Activated B cell treated with CpG ODN at 0.5 μM for 24 hours (primary cell): ENCODE results near the gene SLC6A17. TPM values are rescaled to one million over a fixed set of nuclear protein-coding genes. Genes with fewer than 3 reads are reported as not detected.

Experiments used
- ATAC-seq: fragments of 200-7000 bp; cut with Tn5 transposase; one replicate; pipeline ENCODE4 v1.10.0; 2021; ENCODE audit warnings: low read depth, mild to moderate bottlenecking, moderate library complexity
- CTCF ChIA-PET: fragments of 350-600 bp; sonication (Branson Sonifier 250); formaldehyde crosslinking; loops from one replicate; lab custom pipeline; 2021; ENCODE audit warnings: antibody characterized with exemption; lab: Charles Lee
- POLR2A ChIA-PET: fragments of 350-600 bp; sonication (Branson Sonifier 250); formaldehyde crosslinking; loops from one replicate; lab custom pipeline; 2021; ENCODE audit warnings: antibody characterized with exemption; lab: Charles Lee
- DNase-seq: peaks from one replicate; pipeline ENCODE4 v3.0.0; 2022
- H3K27ac Mint-ChIP-seq: one replicate; pipeline ENCODE4 v1.8.0; 2020; ENCODE audit warnings: mixed read lengths
- H3K27me3 Mint-ChIP-seq: one replicate; pipeline ENCODE4 v1.8.0; 2021; ENCODE audit warnings: mixed read lengths
- H3K36me3 Mint-ChIP-seq: one replicate; pipeline ENCODE4 v1.8.0; 2021; ENCODE audit warnings: low read depth, mixed read lengths
- H3K4me1 Mint-ChIP-seq: one replicate; pipeline ENCODE4 v1.8.0; 2021; ENCODE audit warnings: mixed read lengths
- H3K4me3 Mint-ChIP-seq: one replicate; pipeline ENCODE4 v1.8.0; 2020; ENCODE audit warnings: mild to moderate bottlenecking, mixed read lengths
- H3K9me3 Mint-ChIP-seq: one replicate; pipeline ENCODE4 v1.8.0; 2020; ENCODE audit warnings: mixed read lengths
- intact Hi-C: fragments of 100-400 bp; cut with micrococcal nuclease; formaldehyde crosslinking; loops from one replicate; pipeline ENCODE4 v1.15.1; 2024
- total RNA-seq: library from RNA; stranded (reverse); gene quantifications from 2 replicates; pipeline ENCODE4 v1.2.3, GENCODE V29; 2022
- TF ChIP-seq, protein P1 (sequence below): fragments of 200-600 bp; IDR thresholded peaks from one replicate; pipeline ENCODE4 v1.8.0; 2022; ENCODE audit warnings: antibody characterized with exemption, mild to moderate bottlenecking

SLC6A17 gene
- total RNA-seq, 1 donor from 2014 or later = not detected

GRCh38 chr1:110134050-110134595 lies 16.2 kb upstream of the SLC6A17 start:
- Mint-ChIP-seq H3K4me3 (no peak overlapping the region), H3K9me3 (no peaks in the 10 kb centered on the region), H3K27ac (no peak overlapping the region), H3K4me1 (peaks cover 10% of the 10 kb centered on the region), H3K36me3 (no peaks in the 10 kb centered on the region), H3K27me3 (peaks cover 53% of the 10 kb centered on the region)
- CTCF ChIA-PET = no interaction called here
- DNase-seq (no peak), ATAC-seq (no peak)
- POLR2A ChIA-PET = no interaction called here
- intact Hi-C loops = no loop called here
- TF ChIP-seq, protein P1, sequence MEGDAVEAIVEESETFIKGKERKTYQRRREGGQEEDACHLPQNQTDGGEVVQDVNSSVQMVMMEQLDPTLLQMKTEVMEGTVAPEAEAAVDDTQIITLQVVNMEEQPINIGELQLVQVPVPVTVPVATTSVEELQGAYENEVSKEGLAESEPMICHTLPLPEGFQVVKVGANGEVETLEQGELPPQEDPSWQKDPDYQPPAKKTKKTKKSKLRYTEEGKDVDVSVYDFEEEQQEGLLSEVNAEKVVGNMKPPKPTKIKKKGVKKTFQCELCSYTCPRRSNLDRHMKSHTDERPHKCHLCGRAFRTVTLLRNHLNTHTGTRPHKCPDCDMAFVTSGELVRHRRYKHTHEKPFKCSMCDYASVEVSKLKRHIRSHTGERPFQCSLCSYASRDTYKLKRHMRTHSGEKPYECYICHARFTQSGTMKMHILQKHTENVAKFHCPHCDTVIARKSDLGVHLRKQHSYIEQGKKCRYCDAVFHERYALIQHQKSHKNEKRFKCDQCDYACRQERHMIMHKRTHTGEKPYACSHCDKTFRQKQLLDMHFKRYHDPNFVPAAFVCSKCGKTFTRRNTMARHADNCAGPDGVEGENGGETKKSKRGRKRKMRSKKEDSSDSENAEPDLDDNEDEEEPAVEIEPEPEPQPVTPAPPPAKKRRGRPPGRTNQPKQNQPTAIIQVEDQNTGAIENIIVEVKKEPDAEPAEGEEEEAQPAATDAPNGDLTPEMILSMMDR = no peak

DNA sequence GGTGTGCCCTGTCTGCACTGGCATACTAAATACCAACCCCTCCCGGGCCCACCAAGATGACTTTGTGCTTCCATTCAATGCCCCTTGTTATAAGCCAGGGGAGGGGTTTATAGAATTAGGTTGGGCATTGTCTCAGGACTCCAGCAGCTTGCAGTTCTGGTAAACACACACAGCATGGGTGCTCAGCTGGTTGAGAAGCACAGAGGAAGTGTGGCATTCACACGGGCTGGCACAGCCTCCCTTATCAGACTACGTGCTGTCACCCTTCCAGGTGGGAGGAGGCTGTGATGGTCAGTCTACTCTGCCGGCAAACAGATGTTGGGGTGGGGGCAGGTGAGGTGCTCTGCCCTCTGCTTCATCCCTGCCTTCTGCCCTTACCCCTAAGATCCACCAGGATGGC lies 15.0 kb upstream of the SLC6A17 start:
- ATAC-seq = no peak
- ChIA-PET CTCF (no interaction called here), POLR2A (no interaction called here)
- peaks cover 10% of the 10 kb centered on the region for H3K4me1 Mint-ChIP-seq
- no peaks in the 10 kb centered on the region for H3K9me3 Mint-ChIP-seq
- no peak overlapping the region for H3K4me3 Mint-ChIP-seq
- no peak for DNase-seq
- H3K36me3 Mint-ChIP-seq = no peaks in the 10 kb centered on the region
- H3K27me3 Mint-ChIP-seq = peaks cover 52% of the 10 kb centered on the region
- H3K27ac Mint-ChIP-seq = no peak overlapping the region
- intact Hi-C loops = no loop called here
- TF ChIP-seq, protein P1 = no peak

DNA sequence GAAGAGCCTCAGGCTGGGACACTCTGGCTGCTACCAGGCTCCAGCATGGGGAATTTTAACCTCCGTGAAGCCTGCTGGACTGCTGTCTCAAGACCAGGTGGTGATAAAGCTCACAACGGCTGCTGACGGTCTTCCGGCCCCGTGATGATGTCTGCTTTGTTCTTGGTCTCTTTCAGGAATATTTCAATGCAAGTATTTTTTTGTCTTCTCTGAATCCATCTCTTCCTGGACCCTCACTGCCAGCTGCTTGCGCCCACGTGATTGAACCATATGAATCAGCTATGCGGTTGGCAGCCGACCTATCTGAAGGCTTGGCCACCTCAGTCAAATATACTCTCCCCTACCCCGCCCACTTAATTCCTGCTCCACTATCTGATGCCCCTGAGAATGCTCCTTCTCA lies 14.6 kb upstream of the SLC6A17 start:
- DNase-seq (no peak), ATAC-seq (no peak)
- intact Hi-C loops = no loop called here
- H3K27ac Mint-ChIP-seq = no peak overlapping the region
- no peak overlapping the region for H3K4me3 Mint-ChIP-seq
- peaks cover 6% of the 10 kb centered on the region for H3K4me1 Mint-ChIP-seq
- no peaks in the 10 kb centered on the region for H3K36me3 Mint-ChIP-seq
- TF ChIP-seq, protein P1 = no peak
- H3K9me3 Mint-ChIP-seq = no peaks in the 10 kb centered on the region
- CTCF ChIA-PET = no interaction called here
- POLR2A ChIA-PET = no interaction called here
- H3K27me3 Mint-ChIP-seq = peaks cover 50% of the 10 kb centered on the region

- H3K4me1 Mint-ChIP-seq = peaks cover 6% of the 10 kb centered on the region
- no peak overlapping the region for H3K27ac Mint-ChIP-seq
- intact Hi-C loops = no loop called here
- no peak overlapping the region for H3K4me3 Mint-ChIP-seq
- H3K9me3 Mint-ChIP-seq = no peaks in the 10 kb centered on the region
- CTCF ChIA-PET = no interaction called here
- TF ChIP-seq, protein P1 = no peak
- ATAC-seq (no peak), DNase-seq (no peak)
- H3K27me3 Mint-ChIP-seq = peaks cover 45% of the 10 kb centered on the region
- no peaks in the 10 kb centered on the region for H3K36me3 Mint-ChIP-seq
- POLR2A ChIA-PET = no interaction called here
These were observed 13.4 kb upstream of the SLC6A17 start for GRCh38 chr1:110136911-110137310.

DNA sequence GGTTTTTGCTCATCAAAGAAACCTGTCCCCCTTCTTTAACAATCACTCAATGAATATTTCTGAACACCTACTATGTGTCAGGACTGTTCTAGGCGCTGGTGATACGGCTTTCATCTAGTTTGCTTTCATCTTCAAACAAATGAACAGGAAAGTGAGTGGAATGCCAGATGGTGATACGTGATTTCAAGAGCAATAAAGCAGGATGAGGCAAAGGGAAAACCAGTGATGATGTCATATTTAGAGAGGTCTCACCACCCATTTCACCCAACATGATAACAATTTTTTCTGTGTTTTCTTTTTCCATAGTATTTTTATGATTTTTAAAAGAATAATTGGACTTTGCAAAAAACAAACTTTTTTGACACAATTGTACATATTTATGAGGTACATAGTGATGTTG lies 11.3 kb upstream of the SLC6A17 start:
- no peak overlapping the region for H3K27ac Mint-ChIP-seq
- intact Hi-C loops = no loop called here
- peaks cover 6% of the 10 kb centered on the region for H3K4me1 Mint-ChIP-seq
- no peak for DNase-seq
- no peak for ATAC-seq
- no peaks in the 10 kb centered on the region for H3K36me3 Mint-ChIP-seq
- TF ChIP-seq, protein P1 = no peak
- no peaks in the 10 kb centered on the region for H3K9me3 Mint-ChIP-seq
- ChIA-PET CTCF (no interaction called here), POLR2A (no interaction called here)
- no peak overlapping the region for H3K4me3 Mint-ChIP-seq
- peaks cover 52% of the 10 kb centered on the region for H3K27me3 Mint-ChIP-seq
